GM12878 (cell line): Measurements from ENCODE around the gene PHKB. TPM values are rescaled to one million over a fixed set of nuclear protein-coding genes. Genes with fewer than 3 reads are reported as not detected.

Experiments
- BCL11A ChIP-seq: IDR thresholded peaks from 2 replicates; pipeline ENCODE4 v1.6.1; 2011; ENCODE audit warnings: low read depth, low read length
- BCL3 ChIP-seq: IDR thresholded peaks from 2 replicates; pipeline ENCODE4 v1.6.1; 2011; ENCODE audit warnings: borderline replicate concordance, low read depth, mild to moderate bottlenecking, moderate library complexity, low read length; ENCODE audit not compliant: insufficient read depth, poor library complexity, severe bottlenecking
- CHD2 ChIP-seq: IDR thresholded peaks from 2 replicates; pipeline ENCODE4 v1.6.1; 2011; ENCODE audit warnings: low read depth, low read length, improper control_type of control experiment, borderline replicate concordance
- EED ChIP-seq: sonication (generic); IDR thresholded peaks from 2 replicates; pipeline ENCODE4 v1.6.1; 2016; ENCODE audit warnings: antibody characterized with exemption, low read depth
- ELK1 ChIP-seq: IDR thresholded peaks from 2 replicates; pipeline ENCODE4 v1.6.1; 2012; ENCODE audit warnings: low read depth, low read length, improper control_type of control experiment
- FOXM1 ChIP-seq: IDR thresholded peaks from 2 replicates; pipeline ENCODE4 v1.6.1; 2012; ENCODE audit warnings: low read depth, mild to moderate bottlenecking, inconsistent platforms, low read length, moderate library complexity
- IKZF2 ChIP-seq, 2 experiments: fragments of 450-650 bp; IDR thresholded peaks; 2 replicates each; pipeline ENCODE4 v1.6.1; 2017; ENCODE audit warnings: mild to moderate bottlenecking in 2 of 2, moderate library complexity in 2 of 2
- JUNB ChIP-seq: IDR thresholded peaks from 2 replicates; pipeline ENCODE4 v1.6.1; 2016; ENCODE audit warnings: antibody characterized with exemption, mild to moderate bottlenecking
- MEF2B ChIP-seq: fragments of 450-650 bp; IDR thresholded peaks from 2 replicates; pipeline ENCODE4 v1.6.1; 2018; ENCODE audit warnings: mild to moderate bottlenecking, moderate library complexity; ENCODE audit not compliant: partially characterized antibody, poor library complexity, severe bottlenecking
- MXI1 ChIP-seq: fragments of 150-350 bp; IDR thresholded peaks from 2 replicates; pipeline ENCODE4 v1.6.1; 2011; ENCODE audit warnings: low read depth, mild to moderate bottlenecking, inconsistent platforms, low read length, improper control_type of control experiment
- NBN ChIP-seq: fragments of 450-650 bp; IDR thresholded peaks from 2 replicates; pipeline ENCODE4 v1.6.1; 2016
- NFIC ChIP-seq: IDR thresholded peaks from 2 replicates; pipeline ENCODE4 v1.6.1; 2012; ENCODE audit warnings: low read depth, mild to moderate bottlenecking, inconsistent platforms, low read length, moderate library complexity
- PAX5 ChIP-seq: IDR thresholded peaks from 2 replicates; pipeline ENCODE4 v1.6.1; 2011; ENCODE audit warnings: low read depth, low read length, borderline replicate concordance
- PKNOX1 ChIP-seq: fragments of 450-650 bp; IDR thresholded peaks from 2 replicates; pipeline ENCODE4 v1.6.1; 2016; ENCODE audit warnings: mild to moderate bottlenecking
- RELB ChIP-seq: fragments of 450-650 bp; IDR thresholded peaks from 2 replicates; pipeline ENCODE4 v1.6.1; 2017; ENCODE audit warnings: low read depth, mild to moderate bottlenecking, moderate library complexity
- RUNX3 ChIP-seq: IDR thresholded peaks from 2 replicates; pipeline ENCODE4 v1.6.1; 2012; ENCODE audit warnings: low read length, inconsistent platforms
- SMAD5 ChIP-seq: IDR thresholded peaks from 2 replicates; pipeline ENCODE4 v1.6.1; 2016; ENCODE audit warnings: antibody characterized with exemption, low read depth
- STAT1 ChIP-seq: fragments of 450-650 bp; conservative IDR thresholded peaks from 2 replicates; pipeline ENCODE4 v1.6.1; 2014; ENCODE audit warnings: antibody characterized with exemption, mild to moderate bottlenecking
- STAT3 ChIP-seq: IDR thresholded peaks from 2 replicates; pipeline ENCODE4 v1.6.1; 2011; ENCODE audit warnings: low read depth, low read length, improper control_type of control experiment
- USF2 ChIP-seq: IDR thresholded peaks from 2 replicates; pipeline ENCODE4 v1.6.1; 2011; ENCODE audit warnings: low read depth, low read length, improper control_type of control experiment, borderline replicate concordance
- ZBTB33 ChIP-seq: fragments of 450-650 bp; IDR thresholded peaks from 2 replicates; pipeline ENCODE4 v1.6.1; 2017; ENCODE audit warnings: mild to moderate bottlenecking
- polyA plus RNA-seq, 11 experiments: library from polyadenylated mRNA; depleted of rRNA in 4 of 11; unstranded in 6 of 11; stranded (reverse) in 5 of 11; fragments of >200 nt; fragmentation: Nextera tagmentation in 4 of 11; fragmentation: Illumina TruSeq in 1 of 11; extraction: Ambion mirVana in 4 of 11; extraction: Trizol in 1 of 11; gene quantifications; 1 replicate in 1 of 11; 2 replicates in 10 of 11; pipeline versions ENCODE4 v1.2.1 to v1.2.3, GENCODE V29; 2011 to 2016; ENCODE audit warnings: inconsistent platforms in 2 of 11, missing spikeins in 2 of 11, low read depth in 1 of 11
- total RNA-seq, 4 experiments: library from RNA; depleted of rRNA in 3 of 4; stranded (reverse); fragments of >200 nt in 3 of 4; fragmentation: Illumina TruSeq in 1 of 4; extraction: Trizol in 1 of 4; gene quantifications; 2 replicates each; pipeline versions ENCODE4 v1.2.1 to v1.2.3, GENCODE V29; 2013 to 2021

The PHKB gene
- total and polyA plus RNA-seq, 10 of the 15 experiments (the other 5 are each of a cell fraction or from before 2014, with no cell fraction given): 14.2 to 65.6 (median 37.0) TPM

GRCh38 chr16:47492428-47493377 is 31.6 kb downstream of the PHKB start (continued):
- TF ChIP-seq ELK1: 0 out of 2 replicates have a peak, but pooled peaks have one; percentile 36
- peak; percentile 15; the same call in 1 of the 2 replicates for TF ChIP-seq RUNX3
- TF ChIP-seq MXI1: 0 out of 2 replicates have a peak, but pooled peaks have one; percentile 44
- peak; percentile 75; the same call in 1 of the 2 replicates for TF ChIP-seq SMAD5
- peak; percentile 54; the same call in 1 of the 2 replicates for TF ChIP-seq NFIC
- TF ChIP-seq MEF2B: peak; percentile 62
- peak; percentile 89 to 92 for TF ChIP-seq IKZF2 (IDR thresholded peaks at IDR 0.05)
- TF ChIP-seq RELB: peak; percentile 63; the same call in 1 of the 2 replicates
- 0 out of 2 replicates have a peak, but pooled peaks have one; percentile 51 for TF ChIP-seq NBN
- TF ChIP-seq JUNB: peak; percentile 56
- TF ChIP-seq BCL3: no peak
- peak; percentile 60; the same call in 1 of the 2 replicates for TF ChIP-seq FOXM1
- peak; percentile 41; the same call in 1 of the 2 replicates for TF ChIP-seq PAX5
- TF ChIP-seq BCL11A: peak; percentile 28; the same call in 1 of the 2 replicates
- TF ChIP-seq EED: peak; percentile 93
- TF ChIP-seq STAT3: 0 out of 2 replicates have a peak, but pooled peaks have one; percentile 28
- peak; percentile 78; the same call in 1 of the 2 replicates for TF ChIP-seq CHD2
- no peak for TF ChIP-seq ZBTB33
- TF ChIP-seq PKNOX1: peak; percentile 57
- no peak for TF ChIP-seq STAT1
- TF ChIP-seq USF2: no peak
